ENCODE data around the gene NAT10. TPM values are rescaled to one million over a fixed set of nuclear protein-coding genes. Genes with fewer than 3 reads are reported as not detected.

Gene NAT10
- total RNA-seq, 4 donors from 2014 or later = 17.6 to 35.9 (median 32.6) TPM

- intact Hi-C loops (cut with DNase I) = no loop called here
- Histone ChIP-seq H3K4me1 (no peaks in the 10 kb centered on the region), H3K27ac (no peak overlapping the region), H3K27me3 (no peaks in the 10 kb centered on the region), H3K4me3 (no peak overlapping the region), H3K36me3 (peaks cover 18 to 100% (median 71%) of the 10 kb centered on the region in 3 donors), H3K9me3 (no peaks in the 10 kb centered on the region)
- TF ChIP-seq POLR2A (IDR thresholded peaks at IDR 0.05) = no peak
- TF ChIP-seq CTCF (IDR thresholded peaks at IDR 0.05) = no peak
- no peak for DNase-seq
- WGBS, 2 donors = 96 to 100% methylated on average over 1 to 5 of the region's 5 CpGs
These were observed 29.3 kb downstream of the NAT10 start for GRCh38 chr11:34134765-34135164.

DNA sequence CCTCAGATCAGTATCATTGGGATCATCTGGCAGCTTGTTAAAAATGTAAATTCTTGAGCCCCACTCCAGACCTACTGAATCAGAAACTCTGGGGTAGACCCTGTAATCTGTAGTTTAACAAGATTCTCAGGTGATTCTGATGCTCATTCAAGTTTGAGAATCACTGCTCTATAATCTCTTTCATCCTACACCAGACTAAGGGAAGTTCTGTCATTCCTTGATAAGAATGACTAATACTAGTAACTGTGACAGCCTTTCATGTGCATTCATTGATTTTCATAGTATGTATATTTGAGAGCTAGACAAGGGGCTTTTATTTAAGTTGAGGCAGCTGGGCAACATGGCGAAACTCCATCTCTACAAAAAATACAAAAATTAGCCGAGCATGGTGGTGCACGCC, 30.0 kb downstream of the NAT10 start:
- Histone ChIP-seq H3K4me3 (no peak overlapping the region), H3K9me3 (no peaks in the 10 kb centered on the region), H3K4me1 (no peaks in the 10 kb centered on the region), H3K27me3 (no peaks in the 10 kb centered on the region), H3K36me3 (peaks cover 22 to 100% (median 76%) of the 10 kb centered on the region in 3 donors), H3K27ac (no peak overlapping the region)
- no peak for TF ChIP-seq POLR2A (IDR thresholded peaks at IDR 0.05)
- TF ChIP-seq CTCF (IDR thresholded peaks at IDR 0.05) = no peak
- intact Hi-C loops (cut with DNase I) = no loop called here
- no peak for DNase-seq
- 91 to 94% methylated on average over 3 of the region's 3 CpGs for WGBS, 2 donors

DNA sequence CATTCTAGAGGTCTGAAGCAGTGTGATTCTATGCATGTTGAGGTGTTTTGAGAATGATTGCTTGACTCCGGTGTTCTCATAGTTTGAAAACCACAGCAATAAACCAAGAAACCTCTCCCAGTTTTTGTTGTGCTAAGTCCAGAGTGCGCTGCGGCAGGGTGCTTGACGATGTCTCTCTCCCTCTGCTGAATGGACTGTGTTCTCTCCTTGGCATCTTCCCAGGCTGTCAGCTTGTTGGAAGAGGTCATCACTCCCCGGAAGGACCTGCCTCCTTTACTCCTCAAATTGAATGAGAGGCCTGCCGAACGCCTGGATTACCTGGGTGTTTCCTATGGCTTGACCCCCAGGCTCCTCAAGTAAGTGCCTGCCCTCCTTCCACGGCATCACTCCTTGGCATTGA, 31.0 kb downstream of the NAT10 start:
- H3K4me1 ChIP-seq = no peaks in the 10 kb centered on the region
- no peaks in the 10 kb centered on the region for H3K27me3 ChIP-seq
- 92 to 95% methylated on average over 7 to 8 of the region's 8 CpGs for WGBS, 2 donors
- DNase-seq = no peak
- no peak overlapping the region for H3K4me3 ChIP-seq
- H3K9me3 ChIP-seq = no peaks in the 10 kb centered on the region
- no peak overlapping the region for H3K27ac ChIP-seq
- TF ChIP-seq POLR2A (IDR thresholded peaks at IDR 0.05) (no peak), CTCF (IDR thresholded peaks at IDR 0.05) (no peak)
- intact Hi-C loops (cut with DNase I) = no loop called here
- H3K36me3 ChIP-seq = peaks cover 24 to 100% (median 75%) of the 10 kb centered on the region in 3 donors

DNA sequence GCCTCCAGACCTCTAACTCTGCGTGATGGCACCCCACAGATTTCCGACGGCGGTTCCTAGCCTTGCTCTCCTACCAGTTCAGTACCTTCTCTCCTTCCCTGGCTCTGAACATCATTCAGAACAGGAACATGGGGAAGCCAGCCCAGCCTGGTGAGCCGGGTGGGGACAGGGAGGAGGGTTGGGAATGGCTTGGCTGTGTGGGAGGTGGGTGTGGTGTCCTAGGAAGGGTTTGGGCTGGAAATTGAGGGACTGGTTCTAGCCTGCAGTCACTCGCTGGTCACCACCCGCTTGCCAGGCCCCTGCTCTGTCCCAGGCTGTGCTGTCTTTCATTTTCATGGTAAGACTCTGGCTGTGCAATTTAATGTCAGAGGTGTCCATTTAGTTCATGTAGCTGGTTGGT, 33.9 kb downstream of the NAT10 start:
- intact Hi-C loops (cut with DNase I) = no loop called here
- Histone ChIP-seq H3K27ac (no peak overlapping the region), H3K27me3 (no peaks in the 10 kb centered on the region), H3K4me3 (no peak overlapping the region), H3K9me3 (no peaks in the 10 kb centered on the region), H3K36me3 (peaks cover 28 to 100% (median 73%) of the 10 kb centered on the region in 3 donors), H3K4me1 (no peaks in the 10 kb centered on the region)
- TF ChIP-seq CTCF (IDR thresholded peaks at IDR 0.05) (no peak), POLR2A (IDR thresholded peaks at IDR 0.05) (no peak)
- 42 to 84% methylated on average over 3 to 7 of the region's 7 CpGs for whole genome bisulfite sequencing, 2 donors
- no peak for DNase-seq

GRCh38 chr11:34140149-34140548, 34.7 kb downstream of the NAT10 start:
- 94 to 98% methylated on average over 7 to 11 of the region's 11 CpGs for WGBS, 2 donors
- TF ChIP-seq POLR2A (IDR thresholded peaks at IDR 0.05) = no peak
- TF ChIP-seq CTCF (IDR thresholded peaks at IDR 0.05) = no peak
- DNase-seq = no peak
- H3K4me3 ChIP-seq = no peak overlapping the region
- H3K27ac ChIP-seq = no peak overlapping the region
- H3K9me3 ChIP-seq = no peaks in the 10 kb centered on the region
- no peaks in the 10 kb centered on the region for H3K4me1 ChIP-seq
- H3K36me3 ChIP-seq = peaks cover 28 to 100% (median 69%) of the 10 kb centered on the region in 3 donors
- intact Hi-C loops (cut with DNase I) = no loop called here
- no peaks in the 10 kb centered on the region for H3K27me3 ChIP-seq
